Stimulated activated CD4-positive, alpha-beta T cell treated with anti-CD3 and anti-CD28 coated beads, Interleukin-15, amount 100 ng/mL, for 24 hours (primary cell): ENCODE data around the gene HIRA.
"Not testable (repeated sequence)": the region's sequence is repeated elsewhere in the genome, so short reads cannot be mapped to it uniquely, and the experiment has no call there.

Experiments used
- DNase-seq: peaks from one replicate; pipeline ENCODE4 v3.0.0-alpha.2; 2020

Gene HIRA

DNA sequence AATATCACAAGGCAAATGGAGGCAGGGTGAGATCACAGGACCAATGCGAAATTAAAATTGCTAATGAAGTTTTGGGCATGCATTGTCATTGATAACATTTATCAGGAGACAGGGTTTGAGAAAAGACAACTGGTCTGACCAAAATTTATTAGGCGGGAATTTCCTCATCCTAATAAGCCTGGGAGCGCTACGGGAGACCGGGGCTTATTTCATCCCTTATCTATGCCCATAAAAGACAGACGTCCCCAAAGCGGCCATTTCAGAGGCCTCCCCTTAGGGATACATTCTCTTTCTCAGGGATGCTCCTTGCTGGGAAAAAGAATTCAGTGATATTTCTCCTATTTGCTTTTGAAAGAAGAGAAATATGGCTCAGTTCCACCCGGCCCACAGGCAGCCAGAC, 111.4 kb downstream of the HIRA start:
- DNase-seq = not testable (repeated sequence)

DNA sequence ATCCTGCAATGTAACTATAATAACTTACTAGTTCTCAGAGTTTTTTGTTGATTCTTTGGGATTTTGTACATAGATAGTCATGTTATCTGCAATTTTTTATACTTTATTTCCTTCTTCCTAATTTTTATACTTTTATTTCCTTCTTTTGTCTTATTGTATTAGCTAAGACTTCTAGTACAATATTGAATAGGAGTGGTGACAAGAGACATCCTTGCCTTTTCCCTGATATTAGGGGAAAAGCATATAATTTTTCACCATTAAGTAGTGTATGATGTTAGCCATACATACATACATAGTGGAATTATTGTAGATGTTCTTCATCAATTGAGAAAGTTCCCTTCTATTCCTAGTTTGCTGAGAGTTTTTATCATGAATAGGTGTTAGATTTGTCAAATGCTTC, 112.3 kb downstream of the HIRA start:
- no peak for DNase-seq

DNA sequence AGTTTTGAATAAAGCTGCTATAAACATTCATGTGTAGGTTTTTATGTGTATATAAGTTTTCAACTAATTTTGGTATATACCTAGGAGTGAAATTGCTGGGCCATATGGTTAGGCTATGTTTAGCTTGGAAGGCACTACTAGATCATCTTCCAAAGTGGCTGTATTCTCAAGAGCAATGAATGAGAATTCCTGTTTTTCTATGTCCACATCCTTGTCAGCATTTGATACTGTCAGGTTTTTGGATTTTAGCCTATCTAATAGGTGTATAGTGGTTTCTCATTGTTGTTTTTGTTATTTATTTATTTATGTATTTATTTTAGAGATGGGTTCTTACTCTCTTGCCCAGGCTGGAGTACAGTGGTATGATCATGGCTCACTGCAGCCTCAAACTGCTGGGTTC, 113.7 kb downstream of the HIRA start:
- DNase-seq = no peak

DNA sequence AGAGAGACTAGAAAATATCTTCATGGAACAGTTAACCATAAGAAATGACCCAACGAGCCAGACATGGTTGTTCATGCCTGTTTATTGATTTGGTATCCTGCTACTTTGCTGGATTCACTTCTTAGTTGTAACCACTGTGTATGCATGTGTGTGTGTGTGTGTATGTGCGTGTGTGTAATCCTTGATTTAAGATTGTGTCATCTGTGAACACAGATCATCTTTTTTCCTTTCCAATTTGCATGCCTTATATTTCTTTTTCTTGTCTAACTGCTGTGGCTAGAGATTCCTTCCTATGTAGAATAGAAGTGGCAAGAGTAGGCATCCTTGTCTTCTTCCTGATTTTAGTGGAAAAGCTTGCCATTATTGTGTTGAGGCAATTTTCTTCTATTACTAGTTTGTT, 123.7 kb downstream of the HIRA start:
- no peak for DNase-seq

- not testable (repeated sequence) for DNase-seq
Measured at GRCh38 chr22:19306535-19306934, 125.0 kb downstream of the HIRA start.

DNA sequence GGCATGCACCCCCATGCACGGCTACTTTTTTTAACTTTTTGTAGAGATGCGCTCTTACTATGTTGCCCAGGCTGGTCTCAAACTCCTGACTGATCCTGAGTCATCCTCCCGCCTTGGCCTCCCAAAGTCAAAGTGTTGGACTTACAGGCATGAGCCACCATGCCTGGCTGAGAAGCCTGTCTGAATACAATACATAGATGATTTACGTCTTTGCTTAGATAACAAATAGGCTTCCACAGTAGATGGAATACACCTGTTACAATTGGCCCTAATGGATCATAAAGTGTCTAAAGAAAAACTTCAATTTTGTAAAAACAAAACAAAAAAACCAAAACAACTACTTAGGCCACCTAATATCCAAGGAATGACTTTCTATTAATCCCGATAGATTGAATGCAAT, 127.0 kb downstream of the HIRA start:
- no peak for DNase-seq

- no peak for DNase-seq
Measured at GRCh38 chr22:19303785-19304184, 127.7 kb downstream of the HIRA start.

GRCh38 chr22:19295733-19296132, 135.8 kb downstream of the HIRA start:
- DNase-seq = no peak

GRCh38 chr22:19292458-19293230, 138.9 kb downstream of the HIRA start:
- DNase-seq = no peak

- DNase-seq = peak; percentile 80
Measured at GRCh38 chr22:19291580-19292457, 139.7 kb downstream of the HIRA start, which contains the start of gene CLTCL1. Gene CLTCL1, minus strand, starts transcription at chr22:19291719. Its CDS starts 78 bp downstream, at chr22:19291641.

DNA sequence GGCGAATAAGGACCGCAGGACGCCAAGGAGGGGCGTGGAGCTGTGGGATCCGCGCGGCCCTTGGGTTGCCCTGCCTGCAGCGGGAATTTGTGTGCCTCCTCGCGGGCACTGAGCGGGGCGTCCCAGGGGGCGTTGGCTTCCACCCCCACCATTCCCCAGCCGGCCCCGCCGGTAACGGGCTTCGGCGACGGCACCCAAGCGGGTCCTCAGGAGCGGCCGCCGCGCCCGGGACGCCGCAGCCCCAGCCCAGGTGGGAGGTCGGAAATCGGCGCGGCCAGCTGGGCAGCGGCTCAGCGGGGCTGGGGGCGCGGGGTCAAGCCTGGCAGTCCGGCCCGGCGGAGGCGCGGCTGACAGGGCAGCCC, 140.3 kb downstream of the HIRA start:
- DNase-seq = peak; percentile 43

DNA sequence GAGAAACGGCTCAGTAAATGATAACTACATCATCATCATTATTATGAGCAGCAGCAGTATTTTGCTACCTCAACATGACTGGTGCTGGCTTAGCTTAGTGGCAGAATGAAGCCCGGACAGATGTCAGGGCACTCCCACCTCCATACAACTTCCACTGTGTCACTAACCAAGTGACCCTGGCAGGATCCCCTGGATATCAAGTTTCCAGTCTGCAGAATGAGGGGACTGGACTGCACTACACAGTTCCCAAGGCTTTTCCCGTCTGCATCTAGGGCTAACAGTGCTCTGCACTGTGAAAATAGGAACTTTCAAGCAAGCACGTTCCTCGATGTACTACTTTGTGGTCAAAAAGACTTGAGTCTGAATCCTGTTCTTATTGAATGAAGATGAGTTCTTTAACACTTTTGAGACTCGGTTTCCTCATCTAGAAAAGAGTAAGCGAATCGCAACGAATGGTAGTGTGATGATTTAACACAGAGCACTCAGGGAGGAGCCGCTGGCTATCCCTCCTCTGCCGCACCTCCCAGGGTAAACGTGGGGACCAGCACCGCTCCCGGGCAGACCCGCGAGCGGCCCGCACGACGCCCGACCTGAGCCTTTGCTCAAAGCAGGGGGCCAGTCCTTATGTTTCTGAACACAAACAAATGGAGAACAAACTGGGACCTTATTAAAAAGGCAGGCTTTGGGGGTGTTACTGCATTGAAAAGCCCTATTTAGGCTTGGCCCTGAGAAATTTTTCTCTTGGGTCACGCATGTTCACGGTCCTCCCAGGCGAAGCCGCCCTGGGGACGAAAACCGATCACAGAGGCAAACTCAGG, 140.9 kb downstream of the HIRA start:
- DNase-seq = peak; percentile 14

DNA sequence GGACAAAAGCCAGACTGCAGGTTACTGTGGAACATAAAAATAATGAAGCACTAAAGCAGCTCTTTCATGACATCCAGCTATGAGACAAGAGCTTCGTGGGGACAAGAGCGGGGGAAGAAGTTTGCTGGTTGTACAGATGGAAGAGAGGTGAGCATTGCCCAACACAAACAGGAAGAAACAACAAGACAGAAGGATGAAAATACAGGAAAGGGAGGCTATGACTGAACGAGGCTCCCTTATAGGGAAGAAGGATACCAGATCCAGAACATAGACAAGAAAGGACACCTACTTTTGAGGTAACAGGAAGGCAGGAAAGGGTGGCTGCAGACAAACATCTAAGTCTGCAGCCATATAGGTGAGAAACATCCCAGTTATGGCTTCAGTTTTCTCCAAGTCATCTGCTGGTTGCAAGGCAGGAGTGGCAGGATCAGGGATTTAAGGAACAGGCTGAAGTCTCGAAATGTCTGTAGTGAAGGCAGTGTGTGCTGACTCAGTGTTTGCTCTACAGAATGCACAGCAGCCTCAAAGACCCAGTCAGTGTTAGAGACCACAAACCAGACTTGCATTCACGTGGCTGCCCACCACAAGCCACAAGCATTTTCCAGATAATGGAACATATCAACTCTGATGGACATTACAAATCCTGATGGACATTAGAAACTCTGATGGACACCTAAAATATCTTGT, 141.9 kb downstream of the HIRA start:
- no peak for DNase-seq

DNA sequence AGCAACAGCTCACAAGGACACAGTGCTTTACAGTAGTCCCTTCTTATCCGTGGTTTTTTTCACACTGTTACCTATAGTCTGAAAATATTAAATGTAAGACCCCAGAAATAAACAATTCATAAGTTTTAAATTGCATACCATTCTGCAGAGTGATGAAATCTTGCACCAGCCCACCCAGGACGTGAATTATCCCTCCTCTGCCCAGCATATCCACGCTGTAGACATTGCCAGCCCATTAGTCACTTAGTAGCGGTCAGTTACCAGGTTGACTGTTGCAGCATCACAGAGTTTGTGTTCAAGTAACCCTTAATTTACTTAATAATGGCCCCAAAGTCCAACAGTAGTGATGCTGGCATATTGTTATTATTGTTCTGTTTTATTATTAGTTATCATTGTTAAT, 143.6 kb downstream of the HIRA start:
- DNase-seq = no peak

DNA sequence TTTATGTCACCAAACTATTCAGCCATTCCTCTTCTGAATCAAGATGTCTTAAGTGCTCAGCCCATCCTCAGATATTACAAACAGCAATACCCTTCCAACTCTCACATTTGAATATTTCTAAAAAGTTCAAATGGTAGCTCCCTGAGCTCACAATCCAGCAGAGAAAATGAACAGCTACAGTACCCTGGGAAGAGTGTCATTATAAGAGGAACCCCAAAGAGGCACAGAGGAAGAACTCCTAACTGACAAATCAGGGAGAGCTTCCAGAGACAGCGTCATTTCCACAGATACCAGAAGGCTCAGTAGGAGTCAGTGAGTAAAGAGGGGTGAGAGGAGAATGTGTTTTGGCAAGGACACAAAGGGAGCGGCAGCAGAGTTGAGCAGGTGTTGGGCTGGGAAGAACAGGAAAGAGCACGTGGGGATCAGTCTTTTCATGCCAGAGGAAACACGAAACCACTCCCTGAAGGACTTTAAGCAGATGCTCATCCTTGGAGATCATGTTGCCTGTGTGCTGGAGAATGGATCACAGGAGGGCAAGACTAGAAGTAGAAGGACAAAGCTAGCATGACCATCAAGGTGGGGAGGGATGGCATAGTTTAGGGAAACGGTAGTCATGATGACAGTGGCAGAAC, 144.3 kb downstream of the HIRA start:
- no peak for DNase-seq

- no peak for DNase-seq
Measured at GRCh38 chr22:19285831-19286230, 145.7 kb downstream of the HIRA start.
